WI38 (cell line): Measurements from ENCODE around the gene SPART.

Experiments used
- H3K4me3 ChIP-seq: 2 replicates; pipeline ENCODE4 v1.5.1; 2011; ENCODE audit warnings: low read depth, mild to moderate bottlenecking, control low read depth, low read length
- TF ChIP-seq, protein P1 (sequence below): IDR thresholded peaks from 2 replicates; pipeline ENCODE4 v1.5.1; 2012; ENCODE audit warnings: low read depth, mild to moderate bottlenecking, control low read depth, low read length

SPART gene

DNA sequence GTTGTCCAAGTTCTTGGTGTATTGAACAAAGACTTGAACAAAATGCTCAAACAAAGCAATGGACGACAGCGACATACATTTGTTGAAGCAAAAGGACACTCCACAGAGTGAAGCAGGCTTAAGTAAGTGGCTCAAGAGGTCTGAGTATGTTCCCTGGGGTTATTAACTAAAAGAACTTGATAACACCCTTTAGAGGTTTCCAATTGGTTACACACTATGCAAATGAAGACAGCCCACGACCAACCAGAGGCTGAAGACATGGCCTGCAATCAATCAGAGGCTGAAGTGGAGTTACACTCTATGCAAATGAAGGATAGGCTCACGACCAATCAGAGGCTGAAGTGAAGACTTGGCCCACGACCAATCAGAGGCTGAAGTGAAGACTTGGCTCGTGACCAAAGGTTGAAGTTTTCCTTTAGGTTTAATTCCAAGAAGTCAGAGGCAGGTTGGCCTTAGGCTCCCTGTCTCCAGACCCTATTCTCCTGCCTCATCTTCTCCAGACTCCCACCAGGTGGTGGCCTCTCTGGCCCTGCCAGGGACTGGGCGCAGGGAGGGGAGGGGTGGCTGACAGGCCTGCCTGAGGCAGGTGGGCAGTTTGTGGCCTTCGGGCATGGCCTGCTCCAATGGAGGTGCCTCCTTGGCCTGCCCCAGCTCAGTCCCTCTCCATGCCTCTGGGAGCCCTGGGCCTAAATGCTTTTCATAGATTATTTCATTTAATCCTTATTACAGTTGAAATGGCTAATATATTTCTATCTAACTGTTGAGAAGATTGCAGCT, 86.6 kb downstream of the SPART start:
- TF ChIP-seq, protein P1, sequence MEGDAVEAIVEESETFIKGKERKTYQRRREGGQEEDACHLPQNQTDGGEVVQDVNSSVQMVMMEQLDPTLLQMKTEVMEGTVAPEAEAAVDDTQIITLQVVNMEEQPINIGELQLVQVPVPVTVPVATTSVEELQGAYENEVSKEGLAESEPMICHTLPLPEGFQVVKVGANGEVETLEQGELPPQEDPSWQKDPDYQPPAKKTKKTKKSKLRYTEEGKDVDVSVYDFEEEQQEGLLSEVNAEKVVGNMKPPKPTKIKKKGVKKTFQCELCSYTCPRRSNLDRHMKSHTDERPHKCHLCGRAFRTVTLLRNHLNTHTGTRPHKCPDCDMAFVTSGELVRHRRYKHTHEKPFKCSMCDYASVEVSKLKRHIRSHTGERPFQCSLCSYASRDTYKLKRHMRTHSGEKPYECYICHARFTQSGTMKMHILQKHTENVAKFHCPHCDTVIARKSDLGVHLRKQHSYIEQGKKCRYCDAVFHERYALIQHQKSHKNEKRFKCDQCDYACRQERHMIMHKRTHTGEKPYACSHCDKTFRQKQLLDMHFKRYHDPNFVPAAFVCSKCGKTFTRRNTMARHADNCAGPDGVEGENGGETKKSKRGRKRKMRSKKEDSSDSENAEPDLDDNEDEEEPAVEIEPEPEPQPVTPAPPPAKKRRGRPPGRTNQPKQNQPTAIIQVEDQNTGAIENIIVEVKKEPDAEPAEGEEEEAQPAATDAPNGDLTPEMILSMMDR: no peak
- no peak overlapping the region for H3K4me3 ChIP-seq

DNA sequence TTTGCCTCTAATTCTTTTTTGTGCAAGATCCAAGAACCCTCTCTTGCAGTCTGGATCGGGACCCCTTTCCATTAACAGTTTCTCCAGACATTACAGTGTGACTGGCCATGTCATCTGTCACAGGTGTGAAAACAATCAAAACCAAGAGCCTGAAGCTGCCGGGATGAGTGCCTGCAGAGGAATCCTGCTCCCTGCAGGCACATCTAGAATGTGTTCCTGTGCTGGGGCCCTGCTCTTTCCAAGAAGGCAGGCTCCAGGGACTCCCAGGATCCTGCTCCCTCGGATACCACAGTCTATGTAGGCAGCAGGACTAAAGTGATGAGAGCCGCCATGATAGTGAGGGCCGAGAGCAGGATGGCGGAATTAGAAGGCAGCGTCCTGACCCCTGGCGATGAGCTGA, 87.4 kb downstream of the SPART start:
- H3K4me3 ChIP-seq: no peak overlapping the region
- TF ChIP-seq, protein P1: no peak
